Endothelial cell of umbilical vein (primary cell): ENCODE data around the gene ADCY2. TPM values are rescaled to one million over a fixed set of nuclear protein-coding genes. Genes with fewer than 3 reads are reported as not detected.

Experiments
- BruUV-seq: library from RNA; stranded (reverse); fragments of 400-500 nt; replicated peaks from 2 replicates; lab custom pipeline; 2021; lab: Mats Ljungman, UMichigan
- CTCF ChIA-PET: fragments of 300-600, 350-600 bp; sonication (Branson Sonifier 250); formaldehyde crosslinking; loops from one replicate; lab custom pipeline; 2021; ENCODE audit warnings: antibody characterized with exemption, inconsistent platforms; lab: Charles Lee
- POLR2A ChIA-PET: fragments of 300-600, 350-600 bp; sonication (Branson Sonifier 250); formaldehyde crosslinking; loops from one replicate; lab custom pipeline; 2021; ENCODE audit warnings: antibody characterized with exemption, inconsistent platforms; lab: Charles Lee
- DNase-seq: peaks from one replicate; pipeline ENCODE4 v3.0.0-alpha.2; 2011; ENCODE audit warnings: low read depth, low spot score
- FAIRE-seq: peaks from 2 replicates; lab custom pipeline; 2011; peaks lifted over from hg19 to GRCh38; lab: Jason Lieb, UNC
- H2AFZ ChIP-seq: 2 replicates; pipeline ENCODE4 v1.6.0; 2012; ENCODE audit warnings: low read depth, low read length, control low read depth, inconsistent platforms
- H3K27ac ChIP-seq: 2 replicates; pipeline ENCODE4 v1.5.1; 2011; ENCODE audit warnings: low read depth, mild to moderate bottlenecking, control low read depth, low read length, moderate library complexity; ENCODE audit not compliant: insufficient read depth
- H3K27me3 ChIP-seq, 2 experiments: 2 replicates each; pipeline versions ENCODE4 v1.6.0 to v1.6.1; 2011; ENCODE audit warnings: low read length in 2 of 2, mixed read lengths in 1 of 2; ENCODE audit not compliant: control insufficient read depth in 2 of 2, insufficient read depth in 2 of 2
- H3K36me3 ChIP-seq, 2 experiments: 2 replicates in 1 of 2; 3 replicates in 1 of 2; pipeline ENCODE4 v1.5.1; 2011; ENCODE audit warnings: low read length in 2 of 2, mild to moderate bottlenecking in 1 of 2, moderate library complexity in 1 of 2; ENCODE audit not compliant: control insufficient read depth in 2 of 2, insufficient read depth in 2 of 2; ENCODE audit errors: extremely low read depth in 1 of 2
- H3K4me1 ChIP-seq: 3 replicates; pipeline ENCODE4 v1.5.1; 2011; ENCODE audit warnings: mild to moderate bottlenecking, low read length; ENCODE audit not compliant: control insufficient read depth, insufficient read depth; ENCODE audit errors: extremely low read depth
- H3K4me2 ChIP-seq: 2 replicates; pipeline ENCODE4 v1.6.1; 2011; ENCODE audit warnings: low read length, control low read depth, mixed read lengths; ENCODE audit not compliant: insufficient read depth
- H3K4me3 ChIP-seq, 3 experiments: fragments of 200-600 bp in 1 of 3; sonication (generic), shearing (Covaris generic) in 1 of 3; replicated peaks in 1 of 3; 2 replicates each; pipeline ENCODE4 v1.5.1; 2011 to 2016; ENCODE audit warnings: control low read depth in 3 of 3, low read length in 3 of 3, mild to moderate bottlenecking in 2 of 3, inconsistent platforms in 1 of 3, low read depth in 1 of 3, moderate library complexity in 1 of 3; ENCODE audit not compliant: insufficient read depth in 1 of 3
- H3K79me2 ChIP-seq: 2 replicates; pipeline ENCODE4 v1.6.0; 2012; ENCODE audit warnings: low read length, inconsistent platforms; ENCODE audit not compliant: control insufficient read depth, insufficient read depth
- H3K9ac ChIP-seq: replicated peaks from 2 replicates; pipeline ENCODE3; 2011; ENCODE audit warnings: low read length, control low read depth; ENCODE audit not compliant: insufficient read depth; ENCODE audit errors: extremely low read depth
- H3K9me1 ChIP-seq: replicated peaks from 3 replicates; pipeline ENCODE4 v1.6.0; 2011; ENCODE audit warnings: mild to moderate bottlenecking, low read length; ENCODE audit not compliant: control insufficient read depth, insufficient read depth; ENCODE audit errors: extremely low read depth
- H3K9me3 ChIP-seq: replicated peaks from 2 replicates; pipeline ENCODE4 v1.5.1; 2012; ENCODE audit warnings: low read length, inconsistent platforms; ENCODE audit not compliant: control insufficient read depth, insufficient read depth
- H4K20me1 ChIP-seq: replicated peaks from 2 replicates; pipeline ENCODE3; 2011; ENCODE audit warnings: mild to moderate bottlenecking, low read length; ENCODE audit not compliant: control insufficient read depth, insufficient read depth; ENCODE audit errors: extremely low read depth
- FOS ChIP-seq: IDR thresholded peaks from 2 replicates; pipeline ENCODE4 v1.6.1; 2011; ENCODE audit warnings: mild to moderate bottlenecking, low read length, moderate library complexity, borderline replicate concordance; ENCODE audit not compliant: insufficient read depth
- JUN ChIP-seq: IDR thresholded peaks from 2 replicates; pipeline ENCODE4 v1.6.1; 2011; ENCODE audit warnings: borderline replicate concordance, low read depth; ENCODE audit not compliant: insufficient read length, insufficient read depth
- MYC ChIP-seq: IDR thresholded peaks from one replicate; pipeline ENCODE4 v1.6.1; 2011; ENCODE audit warnings: mild to moderate bottlenecking, low read depth, low read length
- POLR2A ChIP-seq: IDR thresholded peaks from 2 replicates; pipeline ENCODE4 v1.6.1; 2012; ENCODE audit warnings: low read depth, mild to moderate bottlenecking, control low read depth, low read length
- POLR2AphosphoS5 ChIP-seq: IDR thresholded peaks from 2 replicates; pipeline ENCODE4 v1.6.1; 2012; ENCODE audit warnings: low read depth, mild to moderate bottlenecking, control low read depth, low read length, moderate library complexity; ENCODE audit not compliant: insufficient read depth
- dilution Hi-C: fragments of 300-500 bp; cut with MboI; formaldehyde crosslinking; loops from one replicate; pipeline ENCODE4 v1.15.0; 2019; ENCODE audit warnings: low sequenced_read_pairs; ENCODE audit not compliant: extremely low pct_ligation_motif_present
- intact Hi-C: fragments of 100-400 bp; cut with micrococcal nuclease; formaldehyde crosslinking; loops from one replicate; pipeline ENCODE4 v1.10.0; 2022
- polyA plus RNA-seq, 4 experiments: library from polyadenylated mRNA; depleted of rRNA in 3 of 4; stranded (reverse) in 3 of 4; unstranded in 1 of 4; fragments of >200 nt; gene quantifications; 2 replicates each; pipeline versions ENCODE4 v1.2.1 to v1.2.3, GENCODE V29; 2011 to 2012; ENCODE audit warnings: missing spikeins in 1 of 4
- total RNA-seq: library from RNA; stranded (reverse); gene quantifications from 2 replicates; pipeline ENCODE4 v1.2.3, GENCODE V29; 2021
- TF ChIP-seq, protein P1 (sequence below): IDR thresholded peaks from 2 replicates; pipeline ENCODE4 v1.6.1; 2011; ENCODE audit not compliant: insufficient read depth, insufficient read length
- TF ChIP-seq, protein P2 (sequence below), 2 donors: IDR thresholded peaks; 1 replicate in 1 of 2; 2 replicates in 1 of 2; pipeline ENCODE4 v1.5.1; 2011; ENCODE audit warnings: low read length in 2 of 2, mild to moderate bottlenecking in 2 of 2, moderate library complexity in 2 of 2, control low read depth in 1 of 2, inconsistent platforms in 1 of 2, low read depth in 1 of 2; ENCODE audit not compliant: insufficient read depth in 1 of 2; ENCODE audit errors: extremely low read depth in 1 of 2

Gene ADCY2
- total and polyA plus RNA-seq, 2 donors (not counting 3 experiments of a cell fraction or from before 2014, with no cell fraction given): under 0.01 TPM; not detected in 1

DNA sequence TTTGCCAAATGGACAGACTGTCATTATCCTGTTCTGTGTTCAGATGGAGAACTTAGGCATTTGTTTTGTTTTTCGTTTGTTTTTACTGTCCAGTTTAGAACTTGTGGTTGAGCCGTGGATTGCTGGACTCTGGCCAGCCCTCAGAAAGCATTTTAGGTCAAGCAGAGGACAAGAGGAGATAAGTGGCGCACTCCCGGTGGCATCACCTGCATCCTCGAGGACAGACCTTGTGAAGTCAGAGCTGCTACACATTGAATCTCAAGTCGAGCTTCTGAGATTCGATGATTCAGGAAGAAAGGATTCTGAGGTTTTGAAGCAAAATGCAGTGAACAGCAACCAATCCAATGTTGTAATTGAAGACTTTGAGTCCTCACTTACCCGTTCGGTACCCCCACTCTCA, 481.9 kb downstream of the ADCY2 start:
- no peak for FAIRE-seq
- Histone ChIP-seq H3K4me2 (no peak overlapping the region), H3K27ac (no peak overlapping the region), H3K4me3 (no peak overlapping the region), H3K79me2 (peaks cover 15% of the 10 kb centered on the region), H3K4me1 (no peaks in the 10 kb centered on the region), H3K9ac (no peak overlapping the region), H2AFZ (no peak overlapping the region), H4K20me1 (no peaks in the 10 kb centered on the region), H3K9me1 (no peaks in the 10 kb centered on the region), H3K9me3 (no peaks in the 10 kb centered on the region), H3K36me3 (peaks cover 18 to 20% of the 10 kb centered on the region in 2 experiments), H3K27me3 (no peaks in the 10 kb centered on the region)
- BruUV-seq: no TSS peak
- no peak for DNase-seq
- dilution Hi-C loops: no loop called here
- TF ChIP-seq POLR2AphosphoS5 (no peak), POLR2A (no peak)
- TF ChIP-seq, protein P1, sequence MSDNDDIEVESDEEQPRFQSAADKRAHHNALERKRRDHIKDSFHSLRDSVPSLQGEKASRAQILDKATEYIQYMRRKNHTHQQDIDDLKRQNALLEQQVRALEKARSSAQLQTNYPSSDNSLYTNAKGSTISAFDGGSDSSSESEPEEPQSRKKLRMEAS: no peak
- ChIA-PET POLR2A (no interaction called here), CTCF (interaction anchor here (1.6 kb wide), 1 partner anchor 9 kb away, joined by 7 read pairs; no protein-coding TSS in a partner anchor)
- intact Hi-C loops: no loop called here

DNA sequence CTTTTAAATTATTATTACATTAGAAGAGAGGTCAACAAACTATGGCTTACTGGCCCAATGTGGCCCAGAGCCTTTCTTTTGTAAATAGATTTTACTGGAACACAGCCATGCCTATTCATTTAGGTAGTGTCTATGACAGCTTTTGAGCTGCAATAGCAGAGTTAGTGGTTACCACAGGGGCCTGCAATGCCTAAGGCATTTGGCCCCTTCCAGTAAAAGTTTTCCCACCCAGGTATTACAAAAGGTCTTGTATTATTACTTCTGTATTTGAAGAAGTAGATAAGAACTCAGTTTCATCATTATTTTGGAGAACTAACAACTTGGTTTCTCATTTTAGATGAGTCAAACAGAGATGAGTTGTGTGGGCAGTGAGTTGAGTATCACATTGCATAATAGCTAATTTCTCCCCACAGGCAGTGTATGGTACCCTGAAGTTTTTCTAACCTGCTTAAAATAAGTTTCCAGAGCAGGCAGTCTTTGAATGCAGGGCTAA, 482.5 kb downstream of the ADCY2 start:
- FAIRE-seq (no peak), DNase-seq (no peak)
- H4K20me1 ChIP-seq: no peaks in the 10 kb centered on the region
- no peaks in the 10 kb centered on the region for H3K9me3 ChIP-seq
- no TSS peak for BruUV-seq
- CTCF ChIA-PET: interaction anchor here (1.6 kb wide), 1 partner anchor 8 kb away, joined by 7 read pairs; no protein-coding TSS in a partner anchor
- H3K4me3 ChIP-seq: no peak overlapping the region
- no peak overlapping the region for H3K27ac ChIP-seq
- H3K4me1 ChIP-seq: no peaks in the 10 kb centered on the region
- POLR2A ChIA-PET: no interaction called here
- TF ChIP-seq POLR2A (no peak), POLR2AphosphoS5 (no peak), MYC (no peak), JUN (no peak), FOS (no peak)
- TF ChIP-seq, protein P2, sequence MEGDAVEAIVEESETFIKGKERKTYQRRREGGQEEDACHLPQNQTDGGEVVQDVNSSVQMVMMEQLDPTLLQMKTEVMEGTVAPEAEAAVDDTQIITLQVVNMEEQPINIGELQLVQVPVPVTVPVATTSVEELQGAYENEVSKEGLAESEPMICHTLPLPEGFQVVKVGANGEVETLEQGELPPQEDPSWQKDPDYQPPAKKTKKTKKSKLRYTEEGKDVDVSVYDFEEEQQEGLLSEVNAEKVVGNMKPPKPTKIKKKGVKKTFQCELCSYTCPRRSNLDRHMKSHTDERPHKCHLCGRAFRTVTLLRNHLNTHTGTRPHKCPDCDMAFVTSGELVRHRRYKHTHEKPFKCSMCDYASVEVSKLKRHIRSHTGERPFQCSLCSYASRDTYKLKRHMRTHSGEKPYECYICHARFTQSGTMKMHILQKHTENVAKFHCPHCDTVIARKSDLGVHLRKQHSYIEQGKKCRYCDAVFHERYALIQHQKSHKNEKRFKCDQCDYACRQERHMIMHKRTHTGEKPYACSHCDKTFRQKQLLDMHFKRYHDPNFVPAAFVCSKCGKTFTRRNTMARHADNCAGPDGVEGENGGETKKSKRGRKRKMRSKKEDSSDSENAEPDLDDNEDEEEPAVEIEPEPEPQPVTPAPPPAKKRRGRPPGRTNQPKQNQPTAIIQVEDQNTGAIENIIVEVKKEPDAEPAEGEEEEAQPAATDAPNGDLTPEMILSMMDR (IDR thresholded peaks at IDR 0.05; ENCODE audit: extremely low read depth in 1 of 2, insufficient read depth in 1 of 2, low read depth in 1 of 2, low read length in 2 of 2): no peak
- H3K79me2 ChIP-seq: peaks cover 10% of the 10 kb centered on the region
- H3K4me2 ChIP-seq: no peak overlapping the region
- no peak overlapping the region for H2AFZ ChIP-seq
- intact Hi-C loops: no loop called here
- H3K36me3 ChIP-seq: peaks cover 22 to 23% of the 10 kb centered on the region in 2 experiments
- H3K27me3 ChIP-seq: no peaks in the 10 kb centered on the region
- dilution Hi-C loops: no loop called here
- no peak overlapping the region for H3K9ac ChIP-seq
- no peaks in the 10 kb centered on the region for H3K9me1 ChIP-seq
